GM12892 (cell line): ENCODE data around the gene BET1.

Source experiments
- DNase-seq: peaks from one replicate; pipeline ENCODE4 v3.0.0; 2011; ENCODE audit not compliant: insufficient read length
- FAIRE-seq: peaks from 2 replicates; lab custom pipeline; 2011; peaks lifted over from hg19 to GRCh38; lab: Jason Lieb, UNC
- POLR2A ChIP-seq: IDR thresholded peaks from 2 replicates; pipeline ENCODE4 v1.6.1; 2011; ENCODE audit warnings: low read depth, low read length, control low read depth
- POLR2AphosphoS5 ChIP-seq: IDR thresholded peaks from 2 replicates; pipeline ENCODE4 v1.6.1; 2011; ENCODE audit warnings: low read depth, low read length, control low read depth
- TAF1 ChIP-seq: IDR thresholded peaks from 2 replicates; pipeline ENCODE4 v1.6.1; 2011; ENCODE audit warnings: low read depth, mild to moderate bottlenecking, control low read depth, low read length, borderline replicate concordance

Gene BET1

GRCh38 chr7:93945756-93946535 is 58.2 kb downstream of the BET1 start:
- no peak for TF ChIP-seq POLR2A
- TF ChIP-seq POLR2AphosphoS5 = no peak
- no peak for TF ChIP-seq TAF1
- FAIRE-seq (no peak), DNase-seq (no peak)

DNA sequence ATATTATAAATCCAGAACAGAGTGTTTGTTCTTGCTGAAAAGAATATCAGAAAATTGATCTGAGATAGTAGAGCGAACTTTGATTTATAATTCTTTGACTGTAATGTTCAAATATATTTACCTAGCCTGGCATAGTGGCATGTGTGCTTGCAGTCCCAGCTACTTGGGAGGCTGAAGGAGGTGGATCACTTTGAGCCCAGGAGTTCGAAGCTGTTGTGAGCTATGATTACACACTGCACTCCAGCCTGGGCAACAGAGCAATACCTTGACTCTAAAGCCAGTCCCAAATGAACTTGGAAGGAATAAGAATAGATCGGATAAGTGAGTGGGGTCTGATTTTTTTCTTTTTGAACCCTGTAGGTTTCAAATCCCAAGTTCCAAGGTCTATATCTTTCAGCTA is 59.1 kb downstream of the BET1 start:
- no peak for FAIRE-seq
- no peak for TF ChIP-seq POLR2A
- TF ChIP-seq POLR2AphosphoS5 = no peak
- no peak for TF ChIP-seq TAF1

GRCh38 chr7:93944673-93945072 is 59.5 kb downstream of the BET1 start:
- FAIRE-seq = no peak
- TF ChIP-seq POLR2A = no peak
- no peak for TF ChIP-seq TAF1
- TF ChIP-seq POLR2AphosphoS5 = no peak
- DNase-seq = no peak

More for the DNA sequence above, 59.1 kb downstream of the BET1 start:
- DNase-seq = no peak

DNA sequence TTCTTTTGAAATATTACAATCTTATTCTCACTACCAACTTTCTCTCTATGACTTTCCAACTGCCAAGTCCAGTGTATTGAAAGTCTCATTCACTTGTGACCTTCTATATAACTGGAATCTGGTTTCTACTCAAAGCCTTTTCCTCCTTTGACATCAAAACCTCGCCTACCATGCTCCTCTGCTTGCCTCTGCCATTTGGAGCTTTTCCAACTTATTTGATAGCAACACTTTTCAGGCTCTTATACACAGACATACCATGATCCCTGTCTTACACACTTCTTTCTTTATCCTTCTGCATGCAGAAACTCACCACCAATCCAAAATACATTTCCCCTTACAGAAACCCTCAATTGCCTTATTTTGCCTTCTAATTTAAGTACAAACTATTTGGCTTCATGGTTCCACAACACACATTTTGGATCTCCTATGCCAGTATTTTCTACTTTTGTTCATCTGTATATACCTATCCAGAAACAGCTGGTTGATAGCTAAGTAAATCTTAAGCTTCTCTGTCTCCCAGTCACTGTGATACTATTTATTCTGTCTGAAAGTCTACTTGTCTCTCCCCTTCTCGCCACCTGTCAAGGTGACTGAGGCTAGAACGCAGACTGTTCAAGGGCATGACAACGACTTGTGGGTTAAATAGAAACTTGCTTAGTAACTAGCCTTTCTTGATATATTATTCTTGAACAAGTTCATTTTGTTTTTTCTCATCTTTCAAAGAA is 60.2 kb downstream of the BET1 start:
- FAIRE-seq (no peak), DNase-seq (no peak)
- TF ChIP-seq POLR2A (no peak), POLR2AphosphoS5 (no peak), TAF1 (no peak)
